ENCODE measurements around the gene CAMK1D.

The CAMK1D gene

GRCh38 chr10:12405342-12406320 is 56.3 kb downstream of the CAMK1D start:
- no peaks in the 10 kb centered on the region for H3K9me3 ChIP-seq (replicated peaks; ENCODE audit: insufficient read depth, low read length)
- DNase-seq: no peak
- H3K27ac ChIP-seq (ENCODE audit: low read length): peak overlapping the region; percentile 53; the same call in 1 of the 2 replicates
- no peak overlapping the region for H2AFZ ChIP-seq (ENCODE audit: low read length)
- H3F3A ChIP-seq (ENCODE audit: insufficient read depth, low read length): no peaks in the 10 kb centered on the region
- H3K79me2 ChIP-seq (ENCODE audit: low read length): peaks cover 54% of the 10 kb centered on the region
- no peak overlapping the region for H3K9ac ChIP-seq (ENCODE audit: low read length)
- H3K36me3 ChIP-seq (replicated peaks; ENCODE audit: insufficient read depth, low read length): no peaks in the 10 kb centered on the region
- no peaks in the 10 kb centered on the region for H4K20me1 ChIP-seq (ENCODE audit: insufficient read depth, low read length)
- H3K4me1 ChIP-seq (ENCODE audit: low read length): peaks cover 14% of the 10 kb centered on the region
- peak overlapping the region; percentile 6; the same call in 1 of the 2 replicates for H3K4me2 ChIP-seq (ENCODE audit: low read depth, low read length)
- no peak overlapping the region for H3K4me3 ChIP-seq (ENCODE audit: low read length)
- H3K9me2 ChIP-seq (replicated peaks; ENCODE audit: insufficient read depth, low read length): no peaks in the 10 kb centered on the region
- H3K27me3 ChIP-seq (replicated peaks; ENCODE audit: insufficient read depth, low read length): no peaks in the 10 kb centered on the region
- TF ChIP-seq EZH2phosphoT487 (IDR thresholded peaks at IDR 0.05; ENCODE audit: low read length) (no peak), CTCF (IDR thresholded peaks at IDR 0.05; ENCODE audit: low read length) (no peak), EZH2 (optimal IDR thresholded peaks at IDR 0.05; ENCODE audit: low read depth, low read length) (no peak)

- Histone ChIP-seq H3K36me3 (replicated peaks; ENCODE audit: insufficient read depth, low read length) (no peaks in the 10 kb centered on the region), H3K4me3 (ENCODE audit: low read length) (no peak overlapping the region), H3K4me2 (ENCODE audit: low read depth, low read length) (no peak overlapping the region), H3K4me1 (ENCODE audit: low read length) (peaks cover 14% of the 10 kb centered on the region), H3K9me3 (replicated peaks; ENCODE audit: insufficient read depth, low read length) (no peaks in the 10 kb centered on the region), H3K27ac (ENCODE audit: low read length) (no peak overlapping the region), H3K79me2 (ENCODE audit: low read length) (peaks cover 57% of the 10 kb centered on the region), H3K9me2 (replicated peaks; ENCODE audit: insufficient read depth, low read length) (no peaks in the 10 kb centered on the region), H3K9ac (ENCODE audit: low read length) (no peak overlapping the region), H2AFZ (ENCODE audit: low read length) (no peak overlapping the region), H3K27me3 (replicated peaks; ENCODE audit: insufficient read depth, low read length) (no peaks in the 10 kb centered on the region), H4K20me1 (ENCODE audit: insufficient read depth, low read length) (no peaks in the 10 kb centered on the region), H3F3A (ENCODE audit: insufficient read depth, low read length) (no peaks in the 10 kb centered on the region)
- TF ChIP-seq EZH2 (optimal IDR thresholded peaks at IDR 0.05; ENCODE audit: low read depth, low read length) (no peak), EZH2phosphoT487 (IDR thresholded peaks at IDR 0.05; ENCODE audit: low read length) (no peak), CTCF (IDR thresholded peaks at IDR 0.05; ENCODE audit: low read length) (no peak)
- no peak for DNase-seq
Observed at GRCh38 chr10:12406764-12407400, 57.5 kb downstream of the CAMK1D start.

GRCh38 chr10:12408472-12408871 is 59.1 kb downstream of the CAMK1D start:
- Histone ChIP-seq H2AFZ (ENCODE audit: low read length) (no peak overlapping the region), H3K79me2 (ENCODE audit: low read length) (peaks cover 56% of the 10 kb centered on the region), H3F3A (ENCODE audit: insufficient read depth, low read length) (no peaks in the 10 kb centered on the region), H3K4me1 (ENCODE audit: low read length) (peaks cover 14% of the 10 kb centered on the region), H3K4me2 (ENCODE audit: low read depth, low read length) (no peak overlapping the region), H3K27ac (ENCODE audit: low read length) (no peak overlapping the region), H3K36me3 (replicated peaks; ENCODE audit: insufficient read depth, low read length) (no peaks in the 10 kb centered on the region), H4K20me1 (ENCODE audit: insufficient read depth, low read length) (no peaks in the 10 kb centered on the region), H3K9me3 (replicated peaks; ENCODE audit: insufficient read depth, low read length) (no peaks in the 10 kb centered on the region), H3K9ac (ENCODE audit: low read length) (no peak overlapping the region), H3K9me2 (replicated peaks; ENCODE audit: insufficient read depth, low read length) (no peaks in the 10 kb centered on the region), H3K4me3 (ENCODE audit: low read length) (no peak overlapping the region), H3K27me3 (replicated peaks; ENCODE audit: insufficient read depth, low read length) (no peaks in the 10 kb centered on the region)
- TF ChIP-seq CTCF (IDR thresholded peaks at IDR 0.05; ENCODE audit: low read length) (no peak), EZH2phosphoT487 (IDR thresholded peaks at IDR 0.05; ENCODE audit: low read length) (no peak), EZH2 (optimal IDR thresholded peaks at IDR 0.05; ENCODE audit: low read depth, low read length) (no peak)
- no peak for DNase-seq
